K562 (cell line): Measurements from ENCODE around the gene PAFAH1B2. TPM values are rescaled to one million over a fixed set of nuclear protein-coding genes. Genes with fewer than 3 reads are reported as not detected.

Experiments
- ATAC-seq: fragments of 200-7000 bp; cut with Tn5 transposase; 3 replicates; pipeline ENCODE4 v1.9.1; 2020; ENCODE audit warnings: moderate library complexity
- BruUV-seq: library from RNA; stranded (reverse); fragments of 400-500 nt; replicated peaks from 2 replicates; lab custom pipeline; 2021; lab: Mats Ljungman, UMichigan
- CTCF ChIA-PET: fragments of 300-600 bp; formaldehyde crosslinking; extraction: SDS; loops from one replicate; lab custom pipeline; 2021; ENCODE audit warnings: low intra/inter-chr PET ratio; lab: Yijun Ruan, JAX
- POLR2A ChIA-PET: fragments of 300-600, 350-650 bp; sonication (Branson Sonifier 250); formaldehyde crosslinking; extraction: SDS; loops from one replicate; lab custom pipeline; 2021; ENCODE audit warnings: antibody characterized with exemption, inconsistent platforms; lab: Yijun Ruan, JAX
- DNase-seq, 4 experiments: peaks; one replicate each; pipeline versions ENCODE4 v3.0.0 to v3.0.0-alpha.2; 2011 to 2018; ENCODE audit warnings: low spot score in 3 of 4, mixed read lengths in 3 of 4; ENCODE audit errors: extremely low read depth in 1 of 4
- FAIRE-seq: peaks from 2 replicates; lab custom pipeline; 2011; peaks lifted over from hg19 to GRCh38; lab: Jason Lieb, UNC
- H2AFZ ChIP-seq: 2 replicates; pipeline ENCODE4 v1.6.0; 2011; ENCODE audit warnings: low read depth, low read length, control low read depth, inconsistent platforms
- H3K27ac ChIP-seq: fragments of 200-600 bp; 3 replicates; pipeline ENCODE4 v1.8.0; 2011; ENCODE audit warnings: low read depth, mild to moderate bottlenecking, control low read depth, inconsistent platforms, low read length, moderate library complexity, mixed read lengths; ENCODE audit errors: extremely low read depth
- H3K27me3 ChIP-seq, 2 experiments: fragments of 300-600 bp in 1 of 2; 2 replicates in 1 of 2; 3 replicates in 1 of 2; pipeline versions ENCODE4 v1.6.0 to v1.8.0; 2011; ENCODE audit warnings: inconsistent platforms in 2 of 2, low read length in 2 of 2, mild to moderate bottlenecking in 1 of 2, mixed read lengths in 1 of 2, moderate library complexity in 1 of 2; ENCODE audit not compliant: control insufficient read depth in 2 of 2, insufficient read depth in 2 of 2
- H3K36me3 ChIP-seq: fragments of 300-600 bp; 3 replicates; pipeline ENCODE4 v1.8.0; 2011; ENCODE audit warnings: mild to moderate bottlenecking, low read length, inconsistent platforms; ENCODE audit not compliant: control insufficient read depth, insufficient read depth
- H3K4me1 ChIP-seq, 2 experiments: fragments of 200-600 bp in 1 of 2; replicated peaks in 1 of 2; 2 replicates in 1 of 2; 3 replicates in 1 of 2; pipeline versions ENCODE4 v1.5.1 to v1.8.0; 2011; ENCODE audit warnings: inconsistent platforms in 2 of 2, low read length in 2 of 2, mild to moderate bottlenecking in 1 of 2, mixed read lengths in 1 of 2, moderate library complexity in 1 of 2; ENCODE audit not compliant: control insufficient read depth in 2 of 2, insufficient read depth in 2 of 2
- H3K4me2 ChIP-seq: 2 replicates; pipeline ENCODE4 v1.6.1; 2011; ENCODE audit warnings: low read length, control low read depth, inconsistent platforms, mixed read lengths; ENCODE audit not compliant: insufficient read depth
- H3K4me3 ChIP-seq: fragments of 200-600 bp; sonication (generic), shearing (Covaris generic); 2 replicates; pipeline ENCODE4 v1.5.1; 2016; ENCODE audit warnings: control low read depth, inconsistent platforms
- H3K79me2 ChIP-seq: fragments of 200-600 bp; 3 replicates; pipeline ENCODE4 v1.8.0; 2011; ENCODE audit warnings: low read length, inconsistent platforms; ENCODE audit not compliant: control insufficient read depth, insufficient read depth
- H3K9ac ChIP-seq, 2 experiments: 2 replicates each; pipeline versions ENCODE4 v1.6.0 to v1.6.1; 2011; ENCODE audit warnings: low read depth in 2 of 2, low read length in 2 of 2, control low read depth in 1 of 2, inconsistent platforms in 1 of 2, mild to moderate bottlenecking in 1 of 2, mixed read lengths in 1 of 2; ENCODE audit not compliant: insufficient read depth in 1 of 2
- H3K9me1 ChIP-seq: one replicate; pipeline ENCODE4 v1.6.0; 2011; ENCODE audit warnings: inconsistent platforms, mild to moderate bottlenecking, low read length, moderate library complexity; ENCODE audit not compliant: control insufficient read depth, insufficient read depth
- H3K9me3 ChIP-seq: replicated peaks from 2 replicates; pipeline ENCODE4 v1.5.1; 2011; ENCODE audit warnings: low read depth, low read length, inconsistent platforms; ENCODE audit not compliant: control insufficient read depth, insufficient read depth
- H4K20me1 ChIP-seq: replicated peaks from 2 replicates; pipeline ENCODE4 v1.6.1; 2011; ENCODE audit warnings: low read length, inconsistent platforms, mixed read lengths; ENCODE audit not compliant: control insufficient read depth, insufficient read depth
- ARNT ChIP-seq, 2 experiments: fragments of 450-650 bp; IDR thresholded peaks; 2 replicates each; pipeline ENCODE4 v1.6.1; 2016; ENCODE audit warnings: mild to moderate bottlenecking in 1 of 2
- CC2D1A ChIP-seq: fragments of 450-650 bp; IDR thresholded peaks from 2 replicates; pipeline ENCODE4 v1.6.1; 2017; ENCODE audit warnings: mild to moderate bottlenecking
- DNMT1 ChIP-seq: fragments of 450-650 bp; IDR thresholded peaks from 2 replicates; pipeline ENCODE4 v1.6.1; 2016; ENCODE audit warnings: antibody characterized with exemption, mild to moderate bottlenecking
- FOXJ3 ChIP-seq: sonication (generic); formaldehyde crosslinking; IDR thresholded peaks from 2 replicates; pipeline ENCODE4 v1.4.0; 2020; ENCODE audit warnings: mild to moderate bottlenecking, missing genetic modification reagents
- KDM1A ChIP-seq, 2 experiments: fragments of 450-650 bp; IDR thresholded peaks; 2 replicates each; pipeline ENCODE4 v1.6.1; 2016; ENCODE audit warnings: mild to moderate bottlenecking in 2 of 2
- MAFF ChIP-seq: IDR thresholded peaks from 2 replicates; pipeline ENCODE4 v1.6.1; 2012; ENCODE audit warnings: low read length, improper control_type of control experiment
- NCOA2 ChIP-seq, 2 experiments: fragments of 450-650 bp; IDR thresholded peaks; 2 replicates each; pipeline ENCODE4 v1.6.1; 2018; ENCODE audit warnings: mild to moderate bottlenecking in 2 of 2, moderate library complexity in 1 of 2; ENCODE audit not compliant: partially characterized antibody in 2 of 2
- NELFE ChIP-seq: IDR thresholded peaks from 2 replicates; pipeline ENCODE4 v1.6.1; 2011; ENCODE audit warnings: mild to moderate bottlenecking; ENCODE audit not compliant: insufficient read depth, insufficient read length
- RAD21 ChIP-seq, 2 experiments: fragments of 250-450 bp in 1 of 2; fragments of 450-650 bp in 1 of 2; sonication (Bioruptor Pico) in 1 of 2; formaldehyde crosslinking in 1 of 2; IDR thresholded peaks in 1 of 2; conservative IDR thresholded peaks in 1 of 2; 2 replicates each; pipeline versions ENCODE4 v1.4.0 to v1.8.0; 2020 to 2022; ENCODE audit warnings: mild to moderate bottlenecking in 2 of 2, moderate library complexity in 1 of 2
- RHOXF2B ChIP-seq: fragments of 250-450 bp; sonication (Bioruptor Pico); conservative IDR thresholded peaks from 2 replicates; pipeline ENCODE4 v1.5.1; 2021
- SIN3B ChIP-seq: fragments of 450-650 bp; IDR thresholded peaks from 2 replicates; pipeline ENCODE4 v1.6.1; 2017; ENCODE audit warnings: low read depth, mild to moderate bottlenecking, moderate library complexity
- YBX1 ChIP-seq: fragments of 450-650 bp; IDR thresholded peaks from 2 replicates; pipeline ENCODE4 v1.7.1; 2016; ENCODE audit warnings: mild to moderate bottlenecking
- ZBTB17 ChIP-seq: fragments of 450-650 bp; formaldehyde crosslinking; IDR thresholded peaks from 2 replicates; pipeline ENCODE4 v1.4.0; 2020; ENCODE audit warnings: mild to moderate bottlenecking
- ZKSCAN1 ChIP-seq: fragments of 150-350 bp; IDR thresholded peaks from 2 replicates; pipeline ENCODE4 v1.6.1; 2016; ENCODE audit warnings: low read depth, low read length
- ZNF785 ChIP-seq: fragments of 250-450 bp; sonication (Bioruptor Pico); IDR thresholded peaks from 2 replicates; pipeline ENCODE4 v1.4.0; 2020; ENCODE audit warnings: mild to moderate bottlenecking
- ZSCAN29 ChIP-seq: fragments of 450-650 bp; IDR thresholded peaks from 2 replicates; pipeline ENCODE4 v1.6.1; 2017
- WGBS: fragments of 100-300 bp; shearing (Covaris generic); methylation state at CpG from one replicate; pipeline ENCODE4 v1.1.6; 2016; ENCODE audit warnings: low coverage, mixed read lengths; ENCODE audit not compliant: insufficient coverage; ENCODE audit errors: missing lambda C conversion rate; 5-methylcytosine and 5-hydroxymethylcytosine counted together
- in situ Hi-C: fragments of 300-500 bp; cut with MboI; formaldehyde crosslinking; loops from 4 replicates; pipeline ENCODE4 v1.15.0; 2018; ENCODE audit warnings: inconsistent platforms, mixed read lengths
- intact Hi-C: fragments of 100-400 bp; cut with micrococcal nuclease; formaldehyde crosslinking; loops from 2 replicates; pipeline ENCODE4 v1.14.2; 2022
- polyA plus RNA-seq, 8 experiments: library from polyadenylated mRNA; depleted of rRNA in 4 of 8; stranded (reverse) in 5 of 8; unstranded in 3 of 8; fragments of >200 nt; fragmentation: Nextera tagmentation in 2 of 8; fragmentation: Illumina TruSeq in 1 of 8; extraction: Ambion mirVana in 2 of 8; extraction: Trizol in 1 of 8; gene quantifications; 2 replicates each; pipeline versions ENCODE4 v1.2.1 to v1.2.3, GENCODE V29; 2011 to 2014; ENCODE audit warnings: inconsistent platforms in 1 of 8, missing spikeins in 1 of 8
- total RNA-seq, 7 experiments: library from RNA; depleted of rRNA in 6 of 7; stranded (reverse); fragments of >200 nt in 6 of 7; fragmentation: Illumina TruSeq in 2 of 7; extraction: Trizol in 2 of 7; gene quantifications; 2 replicates each; pipeline versions ENCODE4 v1.2.1 to v1.2.3, GENCODE V29; 2011 to 2021; ENCODE audit warnings: low replicate concordance in 1 of 7
- TF ChIP-seq, protein P1 (sequence below): sonication (generic); formaldehyde crosslinking; IDR thresholded peaks from 2 replicates; pipeline ENCODE4 v1.8.1; 2022; ENCODE audit warnings: missing genetic modification reagents

The PAFAH1B2 gene
- total and polyA plus RNA-seq, 9 of the 15 experiments (the other 6 are each of a cell fraction or from before 2014, with no cell fraction given): 27.8 to 94.7 (median 64.9) TPM

DNA sequence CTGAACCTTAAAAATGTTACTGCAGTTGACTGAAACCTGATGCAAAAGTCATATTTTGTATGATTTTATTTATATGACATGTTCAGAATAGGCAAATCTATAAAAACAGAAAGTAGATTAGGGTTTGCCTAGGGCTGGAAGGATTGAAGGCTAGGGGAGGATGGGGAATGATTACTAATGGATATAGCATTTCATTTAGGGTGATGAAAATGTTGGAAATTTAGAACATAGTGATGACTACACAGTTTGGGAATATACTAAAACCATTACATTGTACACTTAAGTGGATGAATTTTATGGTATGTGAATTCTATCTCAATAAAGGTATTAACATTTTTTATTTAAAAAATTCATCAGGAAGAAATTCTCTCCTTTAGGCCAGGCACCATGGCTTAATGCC is 22.9 kb upstream of the PAFAH1B2 start:
- intact Hi-C loops: no loop called here
- Histone ChIP-seq H3K9me3 (no peaks in the 10 kb centered on the region), H3K4me2 (no peak overlapping the region), H4K20me1 (no peaks in the 10 kb centered on the region), H2AFZ (no peak overlapping the region), H3K36me3 (no peaks in the 10 kb centered on the region), H3K27ac (no peak overlapping the region), H3K9ac (no peak overlapping the region), H3K4me1 (no peaks in the 10 kb centered on the region), H3K9me1 (no peaks in the 10 kb centered on the region), H3K79me2 (no peaks in the 10 kb centered on the region), H3K4me3 (no peak overlapping the region), H3K27me3 (peaks cover 2 to 7% of the 10 kb centered on the region in 2 experiments; a peak in 3 of 5 replicates)
- BruUV-seq: no TSS peak
- no peak for TF ChIP-seq DNMT1
- no peak for TF ChIP-seq MAFF
- no peak for TF ChIP-seq CC2D1A
- no peak for TF ChIP-seq KDM1A (IDR thresholded peaks at IDR 0.05)
- TF ChIP-seq ZBTB17 (CRISPR knock-in tag): no peak
- ChIA-PET POLR2A (interaction anchor here (0.6 kb wide), 1 partner anchor 11 kb away, joined by 3 read pairs; no protein-coding TSS in a partner anchor), CTCF (no interaction called here)
- FAIRE-seq: no peak
- in situ Hi-C loops: no loop called here
- no peak for ATAC-seq
- DNase-seq: no peak

DNA sequence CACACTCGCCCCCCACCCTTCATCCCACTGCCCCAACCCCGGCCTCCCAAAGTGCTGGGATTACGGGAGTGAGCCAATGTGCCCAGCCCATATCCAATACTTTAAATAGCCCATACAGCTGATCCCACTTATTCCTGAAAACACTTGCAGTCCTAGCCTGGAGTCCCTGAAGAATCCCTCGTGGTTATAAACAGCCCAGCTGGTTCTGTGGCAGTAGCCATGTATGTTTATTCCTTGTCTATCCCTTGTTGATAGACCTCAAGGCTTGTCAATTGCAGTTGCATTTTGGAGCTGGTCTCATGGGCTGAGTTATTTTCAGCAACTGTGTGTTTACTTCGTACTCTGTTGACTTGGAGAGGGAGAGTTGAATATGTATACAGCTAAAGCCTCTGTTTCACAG is 21.5 kb upstream of the PAFAH1B2 start:
- in situ Hi-C loops: no loop called here
- CTCF ChIA-PET: no interaction called here
- TF ChIP-seq YBX1 (no peak), RAD21 (CRISPR knock-in tag; conservative IDR thresholded peaks at IDR 0.05 in 1 of 2, IDR thresholded peaks at IDR 0.05 in 1 of 2) (no peak), ZNF785 (CRISPR knock-in tag) (no peak), FOXJ3 (CRISPR knock-in tag) (no peak), NELFE (no peak), NCOA2 (IDR thresholded peaks at IDR 0.05; ENCODE audit: partially characterized antibody in 2 of 2) (no peak), RHOXF2B (CRISPR knock-in tag) (no peak), ARNT (IDR thresholded peaks at IDR 0.05) (no peak), SIN3B (no peak), ZSCAN29 (no peak), ZKSCAN1 (no peak)
- TF ChIP-seq, protein P1, sequence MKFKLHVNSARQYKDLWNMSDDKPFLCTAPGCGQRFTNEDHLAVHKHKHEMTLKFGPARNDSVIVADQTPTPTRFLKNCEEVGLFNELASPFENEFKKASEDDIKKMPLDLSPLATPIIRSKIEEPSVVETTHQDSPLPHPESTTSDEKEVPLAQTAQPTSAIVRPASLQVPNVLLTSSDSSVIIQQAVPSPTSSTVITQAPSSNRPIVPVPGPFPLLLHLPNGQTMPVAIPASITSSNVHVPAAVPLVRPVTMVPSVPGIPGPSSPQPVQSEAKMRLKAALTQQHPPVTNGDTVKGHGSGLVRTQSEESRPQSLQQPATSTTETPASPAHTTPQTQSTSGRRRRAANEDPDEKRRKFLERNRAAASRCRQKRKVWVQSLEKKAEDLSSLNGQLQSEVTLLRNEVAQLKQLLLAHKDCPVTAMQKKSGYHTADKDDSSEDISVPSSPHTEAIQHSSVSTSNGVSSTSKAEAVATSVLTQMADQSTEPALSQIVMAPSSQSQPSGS (CRISPR knock-in tag): no peak

More for the DNA sequence above, 21.5 kb upstream of the PAFAH1B2 start:
- H2AFZ ChIP-seq: no peak overlapping the region
- 10% methylated on average over 5 of the region's 5 CpGs for whole genome bisulfite sequencing
- H3K4me2 ChIP-seq: no peak overlapping the region
- ATAC-seq (no peak), FAIRE-seq (no peak), DNase-seq (no peak)
- no peak overlapping the region for H3K9ac ChIP-seq
- no peak overlapping the region for H3K27ac ChIP-seq
- POLR2A ChIA-PET: no interaction called here
- BruUV-seq: no TSS peak
- H3K4me1 ChIP-seq: no peaks in the 10 kb centered on the region
- no peak overlapping the region for H3K4me3 ChIP-seq
- intact Hi-C loops: no loop called here
- H4K20me1 ChIP-seq: no peaks in the 10 kb centered on the region
- H3K9me1 ChIP-seq: no peaks in the 10 kb centered on the region
- H3K9me3 ChIP-seq: no peaks in the 10 kb centered on the region
- no peaks in the 10 kb centered on the region for H3K79me2 ChIP-seq
- H3K36me3 ChIP-seq: no peaks in the 10 kb centered on the region
- H3K27me3 ChIP-seq: peaks cover 2 to 10% of the 10 kb centered on the region in 2 experiments; a peak in 4 of 5 replicates
